ENCODE data around the gene RNPS1. TPM values are rescaled to one million over a fixed set of nuclear protein-coding genes. Genes with fewer than 3 reads are reported as not detected.

RNPS1 gene
- total and polyA plus RNA-seq, 2 of the 4 experiments (the other 2 are of a cell fraction): 57.5 to 192 TPM

GRCh38 chr16:2230376-2230775 lies 37.5 kb downstream of the RNPS1 start:
- H4K20me1 ChIP-seq (ENCODE audit: insufficient read depth, low read length): peaks cover 24% of the 10 kb centered on the region
- no peak overlapping the region for H2BK20ac ChIP-seq (ENCODE audit: low read depth, low read length)
- in situ Hi-C loops (cut with MboI; ENCODE audit: low sequenced_read_pairs) (no loop called here), intact Hi-C loops (cut with micrococcal nuclease) (no loop called here), dilution Hi-C loops (cut with HindIII; ENCODE audit: low sequenced_read_pairs, unreplicated experiment) (no loop called here)
- H3K36me3 ChIP-seq (ENCODE audit: control insufficient read depth, insufficient read depth, low read length): peaks cover 57% of the 10 kb centered on the region
- no peak overlapping the region for H3K27ac ChIP-seq (ENCODE audit: insufficient read depth, low read length)
- H4K5ac ChIP-seq (ENCODE audit: low read depth, low read length): no peak overlapping the region
- H3K4me1 ChIP-seq (ENCODE audit: control insufficient read depth, insufficient read depth, low read length): peaks cover 7% of the 10 kb centered on the region
- no peak overlapping the region for H2BK15ac ChIP-seq (ENCODE audit: low read depth, low read length)
- H3K4me3 ChIP-seq (ENCODE audit: insufficient read depth, low read depth, low read length): no peak overlapping the region
- WGBS, 2 experiments (ENCODE audit: extremely low coverage in 2 of 2, insufficient read length in 1 of 2): 92% methylated on average over 10 of the region's 13 CpGs; no CpG with 5 or more reads in 1 of the 2 experiments
- no peak overlapping the region for H4K91ac ChIP-seq (ENCODE audit: insufficient read depth, low read depth, low read length)
- no peak for DNase-seq
- no peak overlapping the region for H2AK5ac ChIP-seq (ENCODE audit: low read depth, low read length)
- no peak overlapping the region for H2AK9ac ChIP-seq (replicated peaks; ENCODE audit: low read depth, low read length, poor library complexity)
- H4K8ac ChIP-seq (ENCODE audit: low read depth in 2 of 2, low read length in 2 of 2): no peak overlapping the region
- no peak overlapping the region for H2AFZ ChIP-seq (replicated peaks; ENCODE audit: low read length, poor library complexity)
- H3K4ac ChIP-seq (ENCODE audit: low read depth, low read length): no peak overlapping the region
- POLR2A ChIA-PET (ENCODE audit: unreplicated experiment): no interaction called here
- no peak overlapping the region for H3K56ac ChIP-seq (ENCODE audit: extremely low read depth, insufficient read depth, low read length)
- H3K9me1 ChIP-seq (ENCODE audit: insufficient read depth, low read length): peaks cover 10% of the 10 kb centered on the region; the same call in 1 of the 2 replicates
- no peaks in the 10 kb centered on the region for H3K27me3 ChIP-seq (ENCODE audit: control insufficient read depth, insufficient read depth, low read length)
- peaks cover 2 to 30% of the 10 kb centered on the region in 2 experiments; a peak in 3 of 4 replicates for H3K79me1 ChIP-seq (ENCODE audit: low read depth in 1 of 2, low read length in 2 of 2)
- no peak overlapping the region for H3K4me2 ChIP-seq (ENCODE audit: low read depth, low read length)
- H3K9me3 ChIP-seq (ENCODE audit: control insufficient read depth, insufficient read depth, low read length): no peaks in the 10 kb centered on the region
- no TSS peak for BruUV-seq (replicated peaks)
- H2BK5ac ChIP-seq (ENCODE audit: low read depth, low read length, poor library complexity, severe bottlenecking): no peak overlapping the region
- CTCF ChIA-PET: no interaction called here
- no peak for ATAC-seq (ENCODE audit: low read depth)
- no peak overlapping the region for H3K18ac ChIP-seq (ENCODE audit: low read depth, low read length)
- no peak overlapping the region for H2BK120ac ChIP-seq (ENCODE audit: low read depth, low read length)
- no peak for TF ChIP-seq RFX5 (IDR thresholded peaks at IDR 0.05; ENCODE audit: low read depth, low read length)
- TF ChIP-seq, protein P1, sequence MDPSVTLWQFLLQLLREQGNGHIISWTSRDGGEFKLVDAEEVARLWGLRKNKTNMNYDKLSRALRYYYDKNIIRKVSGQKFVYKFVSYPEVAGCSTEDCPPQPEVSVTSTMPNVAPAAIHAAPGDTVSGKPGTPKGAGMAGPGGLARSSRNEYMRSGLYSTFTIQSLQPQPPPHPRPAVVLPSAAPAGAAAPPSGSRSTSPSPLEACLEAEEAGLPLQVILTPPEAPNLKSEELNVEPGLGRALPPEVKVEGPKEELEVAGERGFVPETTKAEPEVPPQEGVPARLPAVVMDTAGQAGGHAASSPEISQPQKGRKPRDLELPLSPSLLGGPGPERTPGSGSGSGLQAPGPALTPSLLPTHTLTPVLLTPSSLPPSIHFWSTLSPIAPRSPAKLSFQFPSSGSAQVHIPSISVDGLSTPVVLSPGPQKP (IDR thresholded peaks at IDR 0.05; ENCODE audit: borderline replicate concordance, low read depth, low read length): no peak
- no peak for TF ChIP-seq MAFK (IDR thresholded peaks at IDR 0.05; ENCODE audit: low read depth, low read length)
- TF ChIP-seq BHLHE40 (IDR thresholded peaks at IDR 0.05; ENCODE audit: low read depth, low read length): no peak
- TF ChIP-seq NFE2L2 (IDR thresholded peaks at IDR 0.05; ENCODE audit: low read depth, low read length): no peak
- no peak for TF ChIP-seq MAZ (IDR thresholded peaks at IDR 0.05; ENCODE audit: borderline replicate concordance, low read depth, low read length)
- TF ChIP-seq SMC3 (IDR thresholded peaks at IDR 0.05; ENCODE audit: low read depth, low read length): no peak
- TF ChIP-seq CEBPB (IDR thresholded peaks at IDR 0.05; ENCODE audit: low read depth, low read length): no peak
- TF ChIP-seq RCOR1 (IDR thresholded peaks at IDR 0.05; ENCODE audit: insufficient replicate concordance, low read length): no peak
- no peak for TF ChIP-seq FOS (IDR thresholded peaks at IDR 0.05; ENCODE audit: low read depth, low read length)
- no peak for TF ChIP-seq MXI1 (IDR thresholded peaks at IDR 0.05; ENCODE audit: borderline replicate concordance, low read depth, low read length)
- TF ChIP-seq, protein P2, sequence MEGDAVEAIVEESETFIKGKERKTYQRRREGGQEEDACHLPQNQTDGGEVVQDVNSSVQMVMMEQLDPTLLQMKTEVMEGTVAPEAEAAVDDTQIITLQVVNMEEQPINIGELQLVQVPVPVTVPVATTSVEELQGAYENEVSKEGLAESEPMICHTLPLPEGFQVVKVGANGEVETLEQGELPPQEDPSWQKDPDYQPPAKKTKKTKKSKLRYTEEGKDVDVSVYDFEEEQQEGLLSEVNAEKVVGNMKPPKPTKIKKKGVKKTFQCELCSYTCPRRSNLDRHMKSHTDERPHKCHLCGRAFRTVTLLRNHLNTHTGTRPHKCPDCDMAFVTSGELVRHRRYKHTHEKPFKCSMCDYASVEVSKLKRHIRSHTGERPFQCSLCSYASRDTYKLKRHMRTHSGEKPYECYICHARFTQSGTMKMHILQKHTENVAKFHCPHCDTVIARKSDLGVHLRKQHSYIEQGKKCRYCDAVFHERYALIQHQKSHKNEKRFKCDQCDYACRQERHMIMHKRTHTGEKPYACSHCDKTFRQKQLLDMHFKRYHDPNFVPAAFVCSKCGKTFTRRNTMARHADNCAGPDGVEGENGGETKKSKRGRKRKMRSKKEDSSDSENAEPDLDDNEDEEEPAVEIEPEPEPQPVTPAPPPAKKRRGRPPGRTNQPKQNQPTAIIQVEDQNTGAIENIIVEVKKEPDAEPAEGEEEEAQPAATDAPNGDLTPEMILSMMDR (conservative IDR thresholded peaks at IDR 0.05; ENCODE audit: low read depth, low read length): no peak
- TF ChIP-seq CHD1 (IDR thresholded peaks at IDR 0.05; ENCODE audit: low read depth, low read length): no peak
- TF ChIP-seq USF2 (IDR thresholded peaks at IDR 0.05; ENCODE audit: low read depth, low read length): no peak
- TF ChIP-seq RAD21 (IDR thresholded peaks at IDR 0.05; ENCODE audit: low read length): no peak
- no peak for TF ChIP-seq POLR2A (IDR thresholded peaks at IDR 0.05; ENCODE audit: low read depth, low read length)
- H3K14ac ChIP-seq (replicated peaks; ENCODE audit: low read depth, low read length): no peak overlapping the region
- H3K23ac ChIP-seq (ENCODE audit: low read depth, low read length): no peak overlapping the region
- H3K9ac ChIP-seq (ENCODE audit: low read depth, low read length): no peak overlapping the region

Data from IMR-90 (cell line).